ENCODE results near the gene SLC16A8. TPM values are rescaled to one million over a fixed set of nuclear protein-coding genes. Genes with fewer than 3 reads are reported as not detected.

The SLC16A8 gene
- total RNA-seq, 1 experiment from 2014 or later, result not detected

DNA sequence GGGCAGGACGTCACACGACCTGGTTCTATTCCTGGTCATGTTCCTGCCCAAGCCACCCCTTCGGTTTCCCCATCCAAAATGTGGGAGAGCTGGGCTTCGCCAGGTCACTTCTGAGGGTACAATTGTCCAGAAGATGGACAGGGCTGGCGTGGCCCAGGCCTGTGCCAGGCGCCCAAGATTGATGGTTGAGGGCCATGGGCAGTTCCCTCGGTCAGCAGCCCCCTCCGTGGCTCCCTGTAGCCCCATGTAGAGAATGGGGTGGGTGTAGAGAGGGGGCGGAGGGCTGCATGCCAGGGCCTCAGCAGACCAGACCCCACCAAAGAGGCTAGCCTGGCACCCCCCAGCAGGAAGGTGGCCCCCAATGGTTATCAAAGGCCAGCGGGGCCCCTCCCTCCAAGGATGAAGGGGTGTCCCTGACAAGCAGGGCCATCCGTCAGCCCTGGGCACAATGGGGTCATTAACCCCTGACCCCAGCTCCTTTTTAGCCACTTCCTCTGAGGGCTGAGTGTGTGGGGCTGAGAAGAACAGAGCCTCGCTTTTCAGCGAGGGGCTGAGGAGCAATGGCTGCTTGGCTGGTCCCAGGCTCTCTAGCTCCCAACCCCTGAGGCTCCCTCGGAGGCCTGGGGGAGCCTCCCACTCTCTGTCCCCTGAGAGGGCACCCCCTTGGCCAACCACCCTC lies 37.8 kb downstream of the SLC16A8 start:
- no peak overlapping the region for H3K9ac ChIP-seq (ENCODE audit: low read length)
- ChIA-PET POLR2A (no interaction called here), RAD21 (ENCODE audit: low non-redundant PET in 1 of 2, low total read pairs in 2 of 2, uncharacterized antibody in 2 of 2, unreplicated experiment in 2 of 2) (no interaction called here)

DNA sequence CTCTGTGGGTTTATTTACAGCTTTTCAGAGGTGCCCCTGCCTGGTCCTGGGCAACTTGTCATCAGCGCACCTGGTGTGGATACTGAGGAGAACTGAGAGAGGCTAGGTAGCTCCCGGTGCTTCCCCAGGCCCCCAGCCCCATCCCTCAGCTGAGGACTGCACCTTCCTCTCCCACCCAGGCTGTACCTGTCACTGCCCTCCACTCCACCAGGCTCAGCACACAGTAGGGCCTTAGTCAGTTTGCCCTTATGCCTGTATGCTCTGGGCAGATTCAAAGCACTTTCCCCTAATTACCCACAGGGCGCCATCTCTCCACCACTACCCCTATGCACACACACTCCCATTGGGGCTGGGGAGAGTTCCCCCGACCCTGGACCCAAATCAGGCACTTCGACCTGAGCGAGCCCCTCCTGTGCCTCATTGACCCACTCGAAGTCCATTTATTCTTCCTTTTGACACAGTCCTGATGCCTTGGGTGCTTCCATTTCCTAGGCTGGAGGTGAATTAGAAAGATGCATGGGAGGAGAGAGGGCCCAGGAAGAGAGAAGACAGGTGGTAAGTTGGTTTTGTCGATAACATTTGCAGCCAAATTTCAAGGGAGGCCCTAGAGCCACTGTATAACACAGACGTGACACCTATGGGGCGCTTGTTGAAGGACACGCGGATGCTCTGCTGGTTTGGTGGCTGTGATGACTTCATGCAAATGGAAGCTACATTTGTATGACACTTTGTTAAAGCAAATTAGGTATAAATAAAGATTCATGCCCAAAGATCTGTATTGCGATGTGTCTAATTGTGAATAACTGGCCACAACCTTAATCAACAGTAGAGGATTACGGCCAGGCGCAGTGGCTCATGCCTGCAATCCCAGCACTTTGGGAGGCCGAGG lies 40.6 kb downstream of the SLC16A8 start:
- Histone ChIP-seq H3K9me3 (ENCODE audit: control insufficient read depth in 1 of 2, insufficient read depth in 1 of 2, low read depth in 1 of 2, low read length in 2 of 2) (no peaks in the 10 kb centered on the region), H3K4me1 (ENCODE audit: control insufficient read depth in 1 of 2, insufficient read depth in 2 of 2, low read length in 2 of 2) (peaks cover 0 to 3% of the 10 kb centered on the region in 2 experiments; a peak in 1 of 4 replicates), H3K36me3 (ENCODE audit: control insufficient read depth in 1 of 2, insufficient read depth in 2 of 2, low read length in 2 of 2) (no peaks in the 10 kb centered on the region), H3K79me2 (ENCODE audit: insufficient read depth, low read length) (no peaks in the 10 kb centered on the region), H3K4me2 (ENCODE audit: low read length) (no peak overlapping the region), H3K9me2 (ENCODE audit: insufficient read depth) (no peaks in the 10 kb centered on the region), H3K4me3 (replicated peaks in 1 of 2; ENCODE audit: low read depth in 1 of 2, low read length in 2 of 2) (no peak overlapping the region), H4K20me1 (ENCODE audit: insufficient read depth) (no peaks in the 10 kb centered on the region), H3K27ac (ENCODE audit: low read depth, low read length) (no peak overlapping the region), H3K27me3 (ENCODE audit: insufficient read depth, low read length) (no peaks in the 10 kb centered on the region), H3K9ac (ENCODE audit: low read length) (no peak overlapping the region), H2AFZ (ENCODE audit: low read depth, low read length, poor library complexity, severe bottlenecking) (no peak overlapping the region)
- no peak for ATAC-seq
- intact Hi-C loops (cut with micrococcal nuclease), result no loop called here
- POLR2A ChIA-PET, result no interaction called here
- DNase-seq (ENCODE audit: low read depth, low spot score), result no peak
- TF ChIP-seq YY1 (IDR thresholded peaks at IDR 0.05; ENCODE audit: extremely low read depth, insufficient replicate concordance, low read depth, low read length) (no peak), SRF (IDR thresholded peaks at IDR 0.05; ENCODE audit: low read depth) (no peak), FOSL1 (IDR thresholded peaks at IDR 0.05; ENCODE audit: low read depth) (no peak), ELF1 (IDR thresholded peaks at IDR 0.05; ENCODE audit: borderline replicate concordance, low read depth) (no peak), CEBPB (IDR thresholded peaks at IDR 0.05; ENCODE audit: low read depth) (no peak), ZNF274 (IDR thresholded peaks at IDR 0.05; ENCODE audit: low read depth, low read length) (no peak), SIN3A (IDR thresholded peaks at IDR 0.05; ENCODE audit: low read depth) (no peak), EZH2phosphoT487 (IDR thresholded peaks at IDR 0.05; ENCODE audit: borderline replicate concordance) (no peak), SP1 (IDR thresholded peaks at IDR 0.05; ENCODE audit: low read depth) (no peak), POLR2AphosphoS5 (IDR thresholded peaks at IDR 0.05; ENCODE audit: low read depth, low read length) (no peak), TCF7L2 (IDR thresholded peaks at IDR 0.05; ENCODE audit: borderline replicate concordance, extremely low read depth, insufficient read depth, insufficient read length) (no peak), ZFX (IDR thresholded peaks at IDR 0.05) (no peak)
- TF ChIP-seq, protein P1, sequence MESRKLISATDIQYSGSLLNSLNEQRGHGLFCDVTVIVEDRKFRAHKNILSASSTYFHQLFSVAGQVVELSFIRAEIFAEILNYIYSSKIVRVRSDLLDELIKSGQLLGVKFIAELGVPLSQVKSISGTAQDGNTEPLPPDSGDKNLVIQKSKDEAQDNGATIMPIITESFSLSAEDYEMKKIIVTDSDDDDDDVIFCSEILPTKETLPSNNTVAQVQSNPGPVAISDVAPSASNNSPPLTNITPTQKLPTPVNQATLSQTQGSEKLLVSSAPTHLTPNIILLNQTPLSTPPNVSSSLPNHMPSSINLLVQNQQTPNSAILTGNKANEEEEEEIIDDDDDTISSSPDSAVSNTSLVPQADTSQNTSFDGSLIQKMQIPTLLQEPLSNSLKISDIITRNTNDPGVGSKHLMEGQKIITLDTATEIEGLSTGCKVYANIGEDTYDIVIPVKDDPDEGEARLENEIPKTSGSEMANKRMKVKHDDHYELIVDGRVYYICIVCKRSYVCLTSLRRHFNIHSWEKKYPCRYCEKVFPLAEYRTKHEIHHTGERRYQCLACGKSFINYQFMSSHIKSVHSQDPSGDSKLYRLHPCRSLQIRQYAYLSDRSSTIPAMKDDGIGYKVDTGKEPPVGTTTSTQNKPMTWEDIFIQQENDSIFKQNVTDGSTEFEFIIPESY (IDR thresholded peaks at IDR 0.05; ENCODE audit: extremely low read depth, insufficient replicate concordance, low read length), result no peak
- TF ChIP-seq, protein P2, sequence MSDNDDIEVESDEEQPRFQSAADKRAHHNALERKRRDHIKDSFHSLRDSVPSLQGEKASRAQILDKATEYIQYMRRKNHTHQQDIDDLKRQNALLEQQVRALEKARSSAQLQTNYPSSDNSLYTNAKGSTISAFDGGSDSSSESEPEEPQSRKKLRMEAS (IDR thresholded peaks at IDR 0.05), result no peak
- RAD21 ChIA-PET (ENCODE audit: low non-redundant PET in 1 of 2, low total read pairs in 2 of 2, uncharacterized antibody in 2 of 2, unreplicated experiment in 2 of 2), result no interaction called here
- CTCF ChIA-PET, result interaction anchor here (1.0 to 1.2 kb wide), 2 partner anchors 9 kb away, joined by 3 to 4 read pairs; no protein-coding TSS in a partner anchor
- BruUV-seq (replicated peaks), result no TSS peak

More for the DNA sequence above, 37.8 kb downstream of the SLC16A8 start:
- CTCF ChIA-PET, result no interaction called here
- DNase-seq (ENCODE audit: low read depth, low spot score) (no peak), ATAC-seq (no peak)
- Histone ChIP-seq H3K79me2 (ENCODE audit: insufficient read depth, low read length) (no peaks in the 10 kb centered on the region), H3K9me2 (ENCODE audit: insufficient read depth) (no peaks in the 10 kb centered on the region), H3K4me2 (ENCODE audit: low read length) (no peak overlapping the region), H3K4me3 (replicated peaks in 1 of 2; ENCODE audit: low read depth in 1 of 2, low read length in 2 of 2) (no peak overlapping the region), H3K9me3 (ENCODE audit: control insufficient read depth in 1 of 2, insufficient read depth in 1 of 2, low read depth in 1 of 2, low read length in 2 of 2) (no peaks in the 10 kb centered on the region), H3K27ac (ENCODE audit: low read depth, low read length) (no peak overlapping the region), H3K27me3 (ENCODE audit: insufficient read depth, low read length) (no peaks in the 10 kb centered on the region), H3K4me1 (ENCODE audit: control insufficient read depth in 1 of 2, insufficient read depth in 2 of 2, low read length in 2 of 2) (no peaks in the 10 kb centered on the region), H3K36me3 (ENCODE audit: control insufficient read depth in 1 of 2, insufficient read depth in 2 of 2, low read length in 2 of 2) (no peaks in the 10 kb centered on the region), H2AFZ (ENCODE audit: low read depth, low read length, poor library complexity, severe bottlenecking) (no peak overlapping the region), H4K20me1 (ENCODE audit: insufficient read depth) (no peaks in the 10 kb centered on the region)
- BruUV-seq (replicated peaks), result no TSS peak
- intact Hi-C loops (cut with micrococcal nuclease), result no loop called here
- TF ChIP-seq POLR2A (IDR thresholded peaks at IDR 0.05; ENCODE audit: borderline replicate concordance, extremely low read depth, insufficient read depth, insufficient read length) (no peak), SRF (IDR thresholded peaks at IDR 0.05; ENCODE audit: low read depth) (no peak), POLR2AphosphoS5 (IDR thresholded peaks at IDR 0.05; ENCODE audit: low read depth, low read length) (no peak), SIN3A (IDR thresholded peaks at IDR 0.05; ENCODE audit: low read depth) (no peak), ZFX (IDR thresholded peaks at IDR 0.05) (no peak), EGR1 (IDR thresholded peaks at IDR 0.05; ENCODE audit: low read depth) (no peak), RAD21 (IDR thresholded peaks at IDR 0.05; ENCODE audit: low read depth) (no peak)

Data from HCT116 (cell line).